WTC11 (cell line): ENCODE measurements around the gene NUPR1. TPM values are rescaled to one million over a fixed set of nuclear protein-coding genes. Genes with fewer than 3 reads are reported as not detected.

Experiments used
- ATAC-seq: fragments of 200-7000 bp; cut with Tn5 transposase; 2 replicates; pipeline ENCODE4 v1.10.0; 2021; ENCODE audit warnings: mild to moderate bottlenecking, moderate library complexity
- CTCF ChIA-PET: fragments of 300-600 bp; sonication (Branson Sonifier 250); formaldehyde crosslinking; loops from one replicate; lab custom pipeline; 2021; ENCODE audit warnings: antibody characterized with exemption; lab: Charles Lee
- POLR2A ChIA-PET: fragments of 350-600 bp; sonication (Branson Sonifier 250); formaldehyde crosslinking; loops from one replicate; lab custom pipeline; 2021; ENCODE audit warnings: antibody characterized with exemption; lab: Charles Lee
- DNase-seq: peaks from one replicate; pipeline ENCODE4 v3.0.0; 2021; ENCODE audit warnings: low spot score
- H3K27ac Mint-ChIP-seq: 2 replicates; pipeline ENCODE4 v1.8.0; 2021; ENCODE audit warnings: mixed read lengths
- H3K27me3 Mint-ChIP-seq: 2 replicates; pipeline ENCODE4 v1.8.0; 2021; ENCODE audit warnings: low read depth, mild to moderate bottlenecking, moderate library complexity, mixed read lengths
- H3K36me3 Mint-ChIP-seq: 2 replicates; pipeline ENCODE4 v1.8.0; 2021; ENCODE audit warnings: mixed read lengths
- H3K4me1 Mint-ChIP-seq: 2 replicates; pipeline ENCODE4 v1.8.0; 2022; ENCODE audit warnings: mixed read lengths
- H3K4me3 Mint-ChIP-seq: 2 replicates; pipeline ENCODE4 v1.8.0; 2021; ENCODE audit warnings: mild to moderate bottlenecking, moderate library complexity, mixed read lengths
- H3K9me3 Mint-ChIP-seq: 2 replicates; pipeline ENCODE4 v1.8.0; 2021; ENCODE audit warnings: mixed read lengths
- AFF4 ChIP-seq: sonication (generic); formaldehyde crosslinking; IDR thresholded peaks from 2 replicates; pipeline ENCODE4 v1.8.1; 2023; ENCODE audit warnings: mild to moderate bottlenecking, missing genetic modification reagents, borderline replicate concordance
- CBFB ChIP-seq: sonication (generic); formaldehyde crosslinking; IDR thresholded peaks from 2 replicates; pipeline ENCODE4 v1.8.1; 2022; ENCODE audit warnings: mild to moderate bottlenecking, low read depth, missing genetic modification reagents
- CREM ChIP-seq: sonication (generic); formaldehyde crosslinking; IDR thresholded peaks from 2 replicates; pipeline ENCODE4 v1.8.1; 2022; ENCODE audit warnings: mild to moderate bottlenecking, missing genetic modification reagents, moderate library complexity
- E2F5 ChIP-seq: sonication (generic); formaldehyde crosslinking; IDR thresholded peaks from 2 replicates; pipeline ENCODE4 v1.8.1; 2022; ENCODE audit warnings: mild to moderate bottlenecking, moderate library complexity, missing genetic modification reagents
- ELF4 ChIP-seq: sonication (generic); formaldehyde crosslinking; IDR thresholded peaks from 2 replicates; pipeline ENCODE4 v1.8.1; 2022; ENCODE audit warnings: low read depth, mild to moderate bottlenecking, moderate library complexity, missing genetic modification reagents
- ESRRA ChIP-seq: sonication (generic); formaldehyde crosslinking; IDR thresholded peaks from 2 replicates; pipeline ENCODE4 v1.8.1; 2022; ENCODE audit warnings: mild to moderate bottlenecking, missing genetic modification reagents, borderline replicate concordance
- FOXP4 ChIP-seq: sonication (generic); formaldehyde crosslinking; IDR thresholded peaks from 2 replicates; pipeline ENCODE4 v1.8.0; 2022; ENCODE audit warnings: mild to moderate bottlenecking, missing genetic modification reagents
- GRHL2 ChIP-seq: fragments of 250-450 bp; sonication (Bioruptor Pico); IDR thresholded peaks from 2 replicates; pipeline ENCODE4 v1.8.0; 2022; ENCODE audit warnings: mild to moderate bottlenecking, moderate library complexity; ENCODE audit not compliant: insufficient replicate concordance, severe bottlenecking
- NFATC4 ChIP-seq: fragments of 250-450 bp; sonication (Bioruptor Pico); IDR thresholded peaks from 2 replicates; pipeline ENCODE4 v1.9.0; 2021; ENCODE audit warnings: mild to moderate bottlenecking
- NFE2L1 ChIP-seq: sonication (generic); formaldehyde crosslinking; IDR thresholded peaks from 2 replicates; pipeline ENCODE4 v1.8.1; 2023; ENCODE audit warnings: missing genetic modification reagents
- OVOL2 ChIP-seq: fragments of 250-450 bp; sonication (Bioruptor Pico); IDR thresholded peaks from 2 replicates; pipeline ENCODE4 v1.9.0; 2021; ENCODE audit warnings: mild to moderate bottlenecking, borderline replicate concordance
- PRDM15 ChIP-seq: sonication (generic); formaldehyde crosslinking; IDR thresholded peaks from 2 replicates; pipeline ENCODE4 v1.8.0; 2022; ENCODE audit warnings: missing genetic modification reagents
- RORB ChIP-seq: fragments of 250-450 bp; sonication (Bioruptor Pico); IDR thresholded peaks from 2 replicates; pipeline ENCODE4 v1.9.0; 2021; ENCODE audit warnings: mild to moderate bottlenecking
- TP53 ChIP-seq: sonication (generic); formaldehyde crosslinking; IDR thresholded peaks from 2 replicates; pipeline ENCODE4 v1.8.1; 2023; ENCODE audit warnings: mild to moderate bottlenecking, missing genetic modification reagents
- ZMAT4 ChIP-seq: fragments of 250-450 bp; sonication (Bioruptor Pico); IDR thresholded peaks from 2 replicates; pipeline ENCODE4 v1.9.0; 2021; ENCODE audit warnings: mild to moderate bottlenecking
- ZNF121 ChIP-seq: sonication (generic); formaldehyde crosslinking; IDR thresholded peaks from 2 replicates; pipeline ENCODE4 v1.8.0; 2023; ENCODE audit warnings: missing genetic modification reagents
- ZNF219 ChIP-seq: sonication (generic); formaldehyde crosslinking; IDR thresholded peaks from 2 replicates; pipeline ENCODE4 v1.8.0; 2023; ENCODE audit warnings: missing genetic modification reagents, mild to moderate bottlenecking, borderline replicate concordance
- ZNF232 ChIP-seq: sonication (generic); formaldehyde crosslinking; IDR thresholded peaks from 2 replicates; pipeline ENCODE4 v1.8.0; 2022; ENCODE audit warnings: mild to moderate bottlenecking, missing genetic modification reagents
- ZNF425 ChIP-seq: fragments of 250-450 bp; sonication (Bioruptor Pico); conservative IDR thresholded peaks from 2 replicates; pipeline ENCODE4 v1.9.0; 2021; ENCODE audit warnings: mild to moderate bottlenecking
- total RNA-seq: library from RNA; stranded (reverse); gene quantifications from 3 replicates; pipeline ENCODE4 v1.2.3, GENCODE V29; 2021

NUPR1 gene
- total RNA-seq, 1 experiment from 2014 or later: 0.33 TPM

- TF ChIP-seq FOXP4 (CRISPR knock-in tag): no peak
- no peak for TF ChIP-seq CBFB (CRISPR knock-in tag)
- TF ChIP-seq ELF4 (CRISPR knock-in tag): no peak
- no peak for TF ChIP-seq ZNF232 (CRISPR knock-in tag)
- TF ChIP-seq TP53 (CRISPR knock-in tag): no peak
Measured at GRCh38 chr16:28544998-28545397, 6.2 kb upstream of the NUPR1 start (continued).

- POLR2A ChIA-PET: no interaction called here
- Mint-ChIP-seq H3K4me3 (no peak overlapping the region), H3K36me3 (no peaks in the 10 kb centered on the region)
Measured at GRCh38 chr16:28543072-28543471, 4.3 kb upstream of the NUPR1 start.

GRCh38 chr16:28542646-28543045 is 3.9 kb upstream of the NUPR1 start:
- no peak for ATAC-seq
- no peak for TF ChIP-seq AFF4 (CRISPR knock-in tag)
- TF ChIP-seq OVOL2 (CRISPR knock-in tag): no peak
- no peak for TF ChIP-seq ZNF425 (CRISPR knock-in tag)
- TF ChIP-seq CREM (CRISPR knock-in tag): no peak
- no peak for TF ChIP-seq ZNF121 (CRISPR knock-in tag)
- TF ChIP-seq ZMAT4: no peak
- TF ChIP-seq ZNF219: no peak
- no peak for TF ChIP-seq TP53 (CRISPR knock-in tag)

More at GRCh38 chr16:28543072-28543471, 4.3 kb upstream of the NUPR1 start:
- no peak overlapping the region for H3K27ac Mint-ChIP-seq
- CTCF ChIA-PET: no interaction called here
- no peaks in the 10 kb centered on the region for H3K9me3 Mint-ChIP-seq
- no peak for TF ChIP-seq PRDM15 (CRISPR knock-in tag)
- no peak for TF ChIP-seq E2F5 (CRISPR knock-in tag)
- no peak for TF ChIP-seq NFE2L1 (CRISPR knock-in tag)
- TF ChIP-seq RORB (CRISPR knock-in tag): no peak
- TF ChIP-seq GRHL2 (CRISPR knock-in tag): no peak
- TF ChIP-seq ESRRA: no peak
- no peak for TF ChIP-seq NFATC4 (CRISPR knock-in tag)
- DNase-seq (no peak), ATAC-seq (no peak)
- no peaks in the 10 kb centered on the region for H3K4me1 Mint-ChIP-seq
- no peaks in the 10 kb centered on the region for H3K27me3 Mint-ChIP-seq

More at GRCh38 chr16:28542646-28543045, 3.9 kb upstream of the NUPR1 start:
- H3K27ac Mint-ChIP-seq: peak overlapping the region; percentile 20; the same call in 1 of the 2 replicates
- CTCF ChIA-PET: no interaction called here
- no peaks in the 10 kb centered on the region for H3K4me1 Mint-ChIP-seq
- no peaks in the 10 kb centered on the region for H3K9me3 Mint-ChIP-seq
- H3K27me3 Mint-ChIP-seq: no peaks in the 10 kb centered on the region
- POLR2A ChIA-PET: no interaction called here
- no peak overlapping the region for H3K4me3 Mint-ChIP-seq
- no peaks in the 10 kb centered on the region for H3K36me3 Mint-ChIP-seq
- no peak for DNase-seq
